HG02852 (cell line): ENCODE measurements around the gene PIAS1.
"Not testable (repeated sequence)": the region's sequence is repeated elsewhere in the genome, so short reads cannot be mapped to it uniquely, and the experiment has no call there.

Source experiments
- ATAC-seq: cut with Tn5 transposase; IDR thresholded peaks from one replicate; pipeline ENCODE4 v1.9.1; 2021; ENCODE audit warnings: mild to moderate bottlenecking, moderate library complexity; ENCODE audit not compliant: unreplicated experiment

Gene PIAS1

DNA sequence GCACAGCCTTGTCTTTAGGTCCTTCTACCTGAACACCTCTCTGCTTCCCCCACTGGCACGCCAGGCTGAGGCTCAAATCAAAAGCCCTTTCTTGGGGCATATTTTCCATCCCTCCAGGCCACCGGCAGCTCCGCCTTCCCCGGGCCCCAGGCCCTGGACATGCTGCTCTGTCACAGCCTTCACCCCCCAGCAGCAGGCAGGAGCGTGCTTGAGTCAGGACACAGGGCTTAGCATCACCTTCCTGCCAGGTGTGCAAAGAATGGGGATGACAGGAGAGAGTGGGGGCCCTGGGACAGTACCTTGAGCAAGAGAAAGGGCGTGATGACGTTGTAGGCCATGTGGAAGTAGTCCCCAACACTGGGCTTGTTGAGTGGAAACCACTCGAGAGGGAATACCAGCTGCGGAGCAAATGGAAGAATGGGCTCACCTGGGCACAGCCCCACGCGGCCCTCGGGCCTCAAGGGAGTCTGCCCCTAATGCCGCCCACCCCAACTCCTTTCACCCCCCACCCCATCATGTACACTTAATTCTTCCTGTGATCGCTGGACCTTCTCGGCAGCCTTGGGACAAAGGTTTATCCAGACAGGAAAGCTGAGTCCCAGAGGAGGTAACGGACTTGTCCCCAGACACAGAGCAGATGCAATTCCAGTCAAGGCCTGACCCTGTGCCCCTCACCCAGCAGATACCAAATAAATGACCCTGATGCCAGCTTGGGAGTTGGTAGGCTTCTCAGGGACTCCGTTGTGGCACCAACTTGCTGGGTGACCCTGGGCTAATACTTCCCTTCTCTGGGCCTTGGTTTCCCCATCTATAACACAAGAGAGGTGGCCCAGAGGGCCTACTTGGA, 160.1 kb downstream of the PIAS1 start:
- no peak for ATAC-seq

DNA sequence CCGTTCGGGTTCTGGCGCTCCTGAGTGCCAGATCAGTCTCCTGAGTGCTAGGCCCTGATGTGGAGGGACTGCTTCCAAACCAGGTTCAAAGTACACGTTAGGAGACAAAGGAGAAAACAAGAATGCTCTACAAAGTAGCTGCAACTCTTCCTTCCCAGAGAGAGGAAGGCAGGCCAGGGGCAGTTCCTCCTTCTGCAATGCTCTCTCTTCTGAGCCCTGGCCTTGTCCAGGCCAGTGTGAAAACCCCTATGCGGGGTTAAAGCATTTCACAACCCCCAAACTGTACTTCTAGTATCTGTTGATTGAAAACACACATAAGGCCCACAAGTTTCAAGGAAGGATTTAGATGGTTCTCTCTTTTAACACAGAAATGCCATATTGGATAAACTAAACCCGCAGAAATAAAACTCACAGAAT, 160.7 kb downstream of the PIAS1 start:
- no peak for ATAC-seq

DNA sequence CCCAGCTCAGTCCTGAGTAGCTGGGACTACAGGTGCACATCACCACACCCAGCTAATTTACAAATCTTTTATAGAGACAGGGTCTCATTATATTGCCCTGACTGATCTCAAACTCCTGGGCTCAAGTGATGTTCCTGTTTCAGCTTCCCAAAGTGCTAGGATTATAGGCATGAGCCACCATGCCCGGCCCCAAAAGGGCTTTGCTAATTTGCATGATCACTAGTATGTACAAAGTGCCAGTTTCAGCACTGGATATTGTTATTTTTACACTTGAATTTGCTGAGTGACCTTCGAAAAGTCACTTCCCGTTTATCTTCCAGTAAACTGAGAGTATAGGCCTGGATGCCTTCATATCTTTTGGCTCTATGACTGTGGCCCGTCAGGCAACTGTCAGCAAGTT, 163.2 kb downstream of the PIAS1 start:
- ATAC-seq, result no peak

DNA sequence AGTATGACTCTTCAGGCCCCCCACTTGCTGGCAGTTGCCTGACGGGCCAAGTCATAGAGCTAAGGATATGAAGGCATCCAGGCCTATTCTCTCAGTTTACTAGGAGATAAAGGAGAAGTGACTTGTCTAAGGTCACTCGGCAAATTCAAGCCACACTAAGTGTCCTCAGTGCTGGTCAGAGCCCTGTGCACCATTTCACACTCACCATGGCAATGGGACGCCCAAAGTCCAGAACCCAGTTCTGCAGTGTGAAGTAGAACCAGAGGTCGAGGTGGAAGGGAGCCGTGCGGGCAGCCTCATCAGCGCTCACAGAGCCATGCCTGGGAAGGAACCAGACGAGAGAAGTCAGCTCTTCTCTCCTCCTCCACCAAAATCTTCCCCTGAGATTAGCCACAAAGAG, 164.2 kb downstream of the PIAS1 start:
- no peak for ATAC-seq

DNA sequence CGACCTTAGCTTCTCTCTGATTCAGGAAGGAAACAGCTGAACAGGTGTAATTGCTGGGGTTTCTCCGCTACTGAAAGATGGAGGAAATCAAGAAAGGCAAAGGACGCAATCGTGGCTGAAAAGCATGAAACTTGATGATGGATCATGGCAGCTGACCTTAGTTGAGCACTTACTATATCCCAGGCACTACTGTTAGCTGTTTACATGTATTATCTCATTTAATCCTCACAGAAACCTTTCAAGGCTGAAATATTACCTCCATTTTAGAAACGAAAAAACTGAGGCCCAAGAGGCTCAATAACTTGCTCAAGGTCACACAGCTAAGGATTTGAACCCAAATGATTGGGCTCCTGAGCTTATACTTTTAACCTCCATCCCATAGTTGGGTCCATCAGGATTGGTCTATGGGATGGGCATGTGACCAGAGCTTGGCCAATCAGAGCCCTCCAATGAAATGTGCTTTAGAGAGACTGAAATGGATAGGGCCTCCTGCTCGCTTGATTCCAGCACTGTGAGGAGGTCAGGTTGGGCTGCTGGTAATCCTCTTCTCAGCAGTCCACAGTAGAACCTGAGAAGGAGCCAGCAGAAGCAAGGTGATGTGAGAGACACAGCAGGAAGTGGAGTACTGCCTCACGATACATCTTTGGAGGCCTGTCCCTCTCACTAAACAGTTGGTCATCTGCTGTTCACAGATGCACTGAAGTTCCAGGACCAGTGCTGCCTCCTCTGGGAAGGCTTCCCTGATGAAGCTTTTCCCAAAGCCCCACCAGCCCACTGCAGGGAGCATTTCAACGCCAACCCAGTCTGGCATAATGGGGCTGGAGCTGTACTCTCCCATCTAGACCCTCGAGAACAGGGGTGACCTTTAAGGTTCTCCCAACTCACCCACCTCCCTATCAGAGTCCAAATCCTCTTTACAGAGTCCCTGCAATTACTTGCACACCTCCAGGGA, 165.0 kb downstream of the PIAS1 start:
- no peak for ATAC-seq

DNA sequence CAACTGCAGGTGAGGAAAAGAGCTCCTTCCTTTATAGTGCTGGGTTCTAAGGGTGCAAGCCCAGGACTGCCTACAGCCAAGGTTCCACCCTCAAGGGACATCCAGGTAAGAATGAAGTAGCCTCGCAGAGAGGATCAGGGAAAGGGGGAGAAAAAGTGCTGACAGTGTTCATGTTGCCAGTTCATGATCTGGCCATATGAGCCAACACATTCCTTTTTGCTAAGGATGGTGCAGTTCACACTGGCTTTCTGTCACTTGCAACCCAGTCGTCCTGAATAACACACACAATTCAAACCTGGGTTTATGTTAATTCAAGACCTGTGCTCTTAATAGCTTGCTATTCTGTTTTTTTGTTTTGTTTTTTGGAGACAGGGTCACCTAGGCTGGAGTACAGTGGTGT, 166.4 kb downstream of the PIAS1 start:
- ATAC-seq, result no peak

DNA sequence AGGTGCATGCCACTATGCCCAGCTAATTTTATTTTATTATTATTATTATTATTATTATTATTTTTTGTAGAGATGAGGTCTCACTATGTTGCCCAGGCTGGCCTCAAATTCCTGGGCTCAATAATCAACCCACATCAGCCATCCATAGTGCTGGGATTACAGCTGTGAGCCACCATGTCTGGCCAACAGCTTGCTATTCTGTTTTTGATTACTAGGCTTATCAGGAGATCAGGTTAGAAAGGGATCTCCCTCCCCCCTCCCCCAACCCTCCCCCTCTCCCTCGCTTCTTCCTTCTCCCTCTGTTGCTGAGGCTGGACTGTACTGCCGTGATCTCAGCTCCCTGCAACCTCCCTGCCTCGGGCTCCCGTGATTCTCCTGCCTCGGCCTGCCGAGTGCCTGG, 166.9 kb downstream of the PIAS1 start:
- ATAC-seq, result no peak

DNA sequence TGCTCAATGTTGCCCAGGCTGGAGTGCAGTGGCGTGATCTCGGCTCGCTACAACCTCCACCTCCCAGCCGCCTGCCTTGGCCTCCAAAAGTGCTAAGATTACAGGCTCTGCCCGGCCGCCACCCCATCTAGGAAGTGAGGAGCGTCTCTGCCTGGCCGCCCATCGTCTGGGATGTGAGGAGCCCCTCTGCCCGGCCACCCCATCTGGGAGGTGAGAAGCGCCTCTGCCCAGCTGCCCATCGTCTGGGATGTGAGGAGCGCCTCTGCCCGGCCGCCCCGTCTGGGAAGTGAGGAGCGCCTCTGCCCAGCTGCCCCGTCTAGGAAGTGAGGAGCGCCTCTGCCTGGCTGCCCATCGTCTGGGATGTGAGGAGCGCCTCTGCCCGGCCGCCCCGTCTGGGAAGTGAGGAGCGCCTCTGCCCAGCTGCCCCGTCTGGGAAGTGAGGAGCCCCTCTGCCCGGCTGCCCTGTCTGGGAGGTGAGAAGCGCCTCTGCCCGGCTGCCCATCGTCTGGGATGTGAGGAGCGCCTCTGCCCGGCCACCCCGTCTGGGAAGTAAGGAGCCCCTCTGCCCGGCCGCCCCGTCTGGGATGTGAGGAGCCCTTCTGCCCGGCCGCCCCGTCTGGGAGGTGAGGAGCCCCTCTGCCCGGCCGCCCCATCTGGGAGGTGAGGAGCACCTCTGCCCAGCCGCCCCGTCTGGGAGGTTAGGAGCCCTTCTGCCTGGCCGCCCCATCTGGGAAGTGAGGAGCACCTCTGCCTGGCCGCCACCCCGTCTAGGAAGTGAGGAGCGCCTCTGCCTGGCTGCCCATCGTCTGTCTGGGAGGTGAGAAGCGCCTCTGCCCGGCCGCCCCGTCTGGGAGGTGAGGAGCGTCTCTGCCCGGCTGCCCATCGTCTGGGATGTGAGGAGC, 167.7 kb downstream of the PIAS1 start:
- ATAC-seq, result not testable (repeated sequence)

DNA sequence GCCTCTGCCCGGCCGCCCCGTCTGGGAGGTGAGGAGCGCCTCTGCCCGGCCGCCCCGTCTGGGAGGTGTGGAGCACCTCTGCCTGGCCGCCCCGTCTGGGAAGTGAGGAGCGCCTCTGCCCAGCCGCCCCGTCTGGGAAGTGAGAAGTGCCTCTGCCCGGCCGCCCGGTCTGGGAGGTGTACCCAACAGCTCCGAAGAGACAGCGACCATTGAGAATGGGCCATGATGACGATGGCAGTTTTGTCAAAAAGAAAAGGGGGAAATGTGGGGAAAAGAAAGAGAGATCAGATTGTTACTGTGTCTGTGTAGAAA, 168.3 kb downstream of the PIAS1 start:
- ATAC-seq, result not testable (repeated sequence)

DNA sequence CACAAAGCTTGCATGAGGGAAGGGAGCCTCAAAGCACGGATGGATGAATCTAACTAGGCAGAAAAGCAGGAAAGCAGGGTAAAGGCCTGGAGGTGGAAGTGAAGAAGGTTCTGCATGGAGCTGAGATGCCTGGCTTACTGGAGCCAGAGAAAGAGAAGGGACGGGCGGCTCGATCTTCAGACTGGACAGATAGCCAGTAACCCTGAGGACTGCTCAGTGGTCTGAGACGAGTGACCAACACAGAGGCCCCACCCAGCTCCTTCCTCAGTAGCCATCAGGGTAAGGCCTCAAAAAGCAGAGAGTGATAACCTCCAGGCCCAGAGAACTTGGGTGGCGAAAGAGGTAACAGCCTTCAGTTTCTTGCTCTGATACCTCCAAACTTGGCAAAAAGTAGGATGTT, 169.1 kb downstream of the PIAS1 start:
- ATAC-seq, result no peak

DNA sequence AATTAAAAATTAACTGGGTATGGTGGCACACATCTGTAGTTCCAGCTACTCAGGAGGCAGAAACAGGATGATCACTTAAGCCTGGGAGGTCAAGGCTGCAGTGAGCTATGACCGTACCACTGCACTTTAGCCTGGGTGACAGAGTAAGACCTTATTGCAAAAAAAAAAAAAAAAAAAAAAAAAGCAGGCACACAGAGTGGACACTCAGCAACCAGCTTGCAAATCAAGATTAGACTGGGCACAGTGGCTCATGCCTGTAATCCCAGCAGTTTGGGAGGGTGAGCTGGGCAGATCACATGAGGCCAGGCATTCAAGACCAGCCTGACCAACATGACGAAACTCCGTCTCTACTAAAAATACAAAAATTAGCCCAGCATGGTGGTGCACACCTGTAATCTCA, 170.0 kb downstream of the PIAS1 start:
- ATAC-seq, result no peak

DNA sequence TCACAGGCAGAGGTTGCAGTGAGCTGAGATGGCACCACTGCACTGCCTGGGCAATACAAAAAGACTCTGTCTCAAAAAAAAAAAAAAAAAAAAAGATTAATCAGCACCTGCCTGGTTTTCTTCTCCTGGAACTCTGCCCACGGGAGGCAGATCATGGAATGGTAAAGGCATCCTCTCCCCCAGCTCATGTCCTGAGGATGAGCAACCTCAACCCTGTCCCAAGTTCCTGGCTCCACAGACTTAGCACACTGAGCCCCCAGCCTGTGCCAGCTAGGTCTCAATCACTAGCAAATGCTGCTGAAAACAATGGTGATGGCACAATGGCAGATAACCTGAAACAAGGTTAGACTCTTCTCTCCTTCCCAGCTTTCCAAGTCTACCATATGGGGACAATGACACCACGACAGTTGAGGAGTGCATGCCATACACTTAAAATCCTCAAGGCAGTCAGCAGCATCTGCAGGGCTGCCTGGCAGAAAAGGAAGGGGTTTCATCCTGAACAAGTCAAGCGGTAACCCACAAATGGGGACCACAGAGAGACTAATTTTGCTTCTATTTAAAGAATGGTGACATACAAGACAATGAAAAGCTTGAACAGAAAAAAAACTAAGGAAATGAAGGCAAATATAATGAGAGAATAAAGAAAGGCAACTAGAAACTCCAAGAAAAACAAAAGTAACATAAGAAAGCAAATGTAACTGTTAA, 170.6 kb downstream of the PIAS1 start:
- no peak for ATAC-seq

DNA sequence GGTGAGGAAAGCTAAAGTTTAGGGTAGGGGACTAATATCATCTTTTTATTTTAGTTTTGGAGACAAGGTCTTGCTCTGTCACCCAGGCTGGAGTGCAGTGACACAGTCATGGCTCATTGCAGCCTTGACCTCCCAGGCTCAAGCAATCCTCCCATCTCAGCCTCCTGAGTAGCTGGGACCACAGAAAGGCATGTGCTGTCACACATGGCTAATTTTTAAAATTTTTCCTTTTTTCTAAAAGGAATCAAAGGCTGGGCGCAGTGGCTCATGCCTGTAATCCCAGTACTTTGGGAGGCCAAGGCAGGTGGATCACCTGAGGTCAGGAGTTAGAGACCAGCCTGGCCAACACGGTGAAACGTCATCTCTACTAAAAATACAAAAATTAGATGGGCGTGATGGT, 171.3 kb downstream of the PIAS1 start:
- not testable (repeated sequence) for ATAC-seq

DNA sequence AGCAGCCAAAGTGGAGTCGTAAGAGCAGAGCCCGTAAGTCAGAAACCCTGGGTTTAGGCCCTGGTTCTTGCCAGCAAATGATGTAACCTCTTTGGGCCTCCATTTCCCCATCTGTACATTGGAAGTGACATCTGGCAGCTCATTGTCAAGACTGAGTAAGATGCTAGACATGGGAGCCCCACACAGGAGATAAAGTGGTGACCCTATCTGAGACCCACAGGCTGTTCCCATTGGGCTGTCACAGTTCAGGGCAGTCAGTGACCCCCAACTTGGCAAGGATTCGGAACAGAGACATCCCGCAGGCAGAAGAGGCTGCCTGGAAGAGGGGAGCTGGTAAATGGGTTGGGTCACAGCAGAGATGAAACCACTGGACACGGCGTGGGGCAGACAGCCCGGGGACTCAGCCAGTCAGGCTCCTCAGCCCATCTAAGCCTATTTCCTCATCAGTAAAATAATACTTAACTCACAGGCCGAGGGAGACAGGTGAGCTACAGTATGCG, 173.6 kb downstream of the PIAS1 start:
- no peak for ATAC-seq

DNA sequence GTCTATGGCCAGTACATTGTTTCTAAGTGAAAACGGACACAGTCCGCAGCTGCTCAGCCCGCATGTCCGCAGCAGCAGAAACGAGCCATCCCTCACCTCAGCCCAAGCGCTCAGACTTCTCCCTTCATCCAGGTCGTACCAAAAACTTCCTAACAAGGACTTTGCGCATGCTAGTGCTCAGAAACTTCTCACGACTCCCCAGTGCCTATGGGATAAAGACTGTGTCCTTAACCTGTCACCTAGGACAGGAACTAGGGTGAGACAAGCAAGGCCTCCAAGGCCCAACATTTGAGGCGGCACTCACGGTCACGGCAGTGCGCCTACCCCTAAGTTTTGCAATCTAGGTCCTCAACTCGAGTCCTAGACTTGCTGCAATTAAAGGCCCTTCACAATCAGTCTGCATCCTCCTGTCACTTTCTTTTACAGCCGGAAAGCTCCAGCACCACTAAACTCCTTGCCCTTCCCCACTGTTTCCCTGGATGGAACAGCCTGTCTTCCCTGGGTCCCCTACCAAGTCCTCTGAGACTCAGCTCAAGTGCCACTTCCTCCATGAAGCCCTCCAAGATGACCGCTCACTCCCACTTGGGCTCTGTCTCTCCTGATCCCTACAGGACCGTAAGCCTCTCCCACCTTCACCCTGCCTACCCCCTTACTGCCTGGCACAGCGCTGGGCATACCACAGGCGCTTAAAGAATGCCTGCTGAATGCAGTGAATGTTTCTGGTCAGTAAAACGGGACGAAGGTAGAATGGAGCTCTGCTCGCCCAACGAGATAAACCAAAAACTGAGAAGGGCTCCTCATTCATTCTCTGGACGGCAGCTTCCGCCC, 174.2 kb downstream of the PIAS1 start:
- ATAC-seq, result no peak

DNA sequence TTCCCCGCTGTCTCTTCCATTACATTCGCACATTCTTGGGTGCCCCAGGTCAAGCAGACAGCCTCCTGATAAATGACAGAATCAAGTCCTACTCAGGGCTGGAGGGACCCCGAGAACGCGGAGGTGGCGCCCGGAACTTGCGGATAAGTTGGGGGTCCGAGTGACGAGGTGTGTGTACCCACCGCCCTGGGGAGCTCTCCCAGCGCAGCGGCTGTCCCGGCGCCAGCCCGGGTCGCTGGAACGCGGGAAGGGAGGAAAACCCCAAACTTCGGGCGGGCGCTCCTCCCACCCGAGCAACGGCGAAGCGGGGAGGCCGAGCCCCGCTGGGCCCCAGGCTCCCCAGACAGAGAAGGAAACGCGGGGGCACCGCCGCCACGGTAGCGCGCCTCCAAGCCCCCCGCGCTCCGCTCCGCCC, 174.9 kb downstream of the PIAS1 start:
- no peak for ATAC-seq

DNA sequence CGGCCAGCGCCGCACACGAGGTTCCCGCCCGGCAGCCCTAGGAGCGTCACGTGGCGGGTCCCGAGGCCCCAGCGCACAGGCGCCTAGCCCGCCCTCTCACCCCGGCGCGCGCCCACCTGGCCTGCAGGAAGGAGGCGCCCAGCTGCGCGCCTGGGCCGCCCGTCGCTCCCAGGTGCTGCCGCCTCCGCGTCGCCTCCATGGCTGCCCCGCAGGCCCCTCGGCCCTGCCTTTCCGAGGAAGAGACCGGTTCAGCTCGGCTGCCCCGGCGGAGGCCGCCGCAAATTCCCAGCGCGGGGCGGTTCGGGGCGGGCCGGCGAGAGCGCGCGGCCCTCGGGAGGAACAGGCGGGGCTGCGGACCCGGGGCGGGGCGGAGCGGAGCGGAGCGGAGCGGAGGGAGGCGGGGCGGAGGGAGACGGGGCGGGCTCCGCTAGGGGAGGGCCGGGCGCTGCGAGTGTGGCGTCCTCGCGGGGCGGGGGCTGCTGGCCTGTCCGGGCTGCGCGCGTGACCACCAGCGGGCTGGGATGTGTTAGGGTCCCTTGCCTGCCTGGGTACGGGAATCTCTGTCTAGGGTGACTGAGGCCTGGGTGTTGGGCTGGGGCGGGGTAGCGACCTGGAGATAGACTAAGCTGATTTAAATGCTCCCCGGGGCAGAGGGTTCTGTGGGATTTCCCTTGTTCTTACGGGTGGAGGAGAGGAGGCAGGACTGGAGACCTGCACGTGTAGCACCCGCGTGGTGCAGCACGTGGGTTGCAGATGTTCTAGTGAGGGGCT, 175.5 kb downstream of the PIAS1 start, which contains the start of gene CLN6:
Gene CLN6 (minus strand): TSS at position 343 of the 771 bp plus-strand sequence. CDS start 144 bp downstream, at position 199.
- peak; percentile 76 for ATAC-seq
